ENCODE results near the gene FLT3.

DNA sequence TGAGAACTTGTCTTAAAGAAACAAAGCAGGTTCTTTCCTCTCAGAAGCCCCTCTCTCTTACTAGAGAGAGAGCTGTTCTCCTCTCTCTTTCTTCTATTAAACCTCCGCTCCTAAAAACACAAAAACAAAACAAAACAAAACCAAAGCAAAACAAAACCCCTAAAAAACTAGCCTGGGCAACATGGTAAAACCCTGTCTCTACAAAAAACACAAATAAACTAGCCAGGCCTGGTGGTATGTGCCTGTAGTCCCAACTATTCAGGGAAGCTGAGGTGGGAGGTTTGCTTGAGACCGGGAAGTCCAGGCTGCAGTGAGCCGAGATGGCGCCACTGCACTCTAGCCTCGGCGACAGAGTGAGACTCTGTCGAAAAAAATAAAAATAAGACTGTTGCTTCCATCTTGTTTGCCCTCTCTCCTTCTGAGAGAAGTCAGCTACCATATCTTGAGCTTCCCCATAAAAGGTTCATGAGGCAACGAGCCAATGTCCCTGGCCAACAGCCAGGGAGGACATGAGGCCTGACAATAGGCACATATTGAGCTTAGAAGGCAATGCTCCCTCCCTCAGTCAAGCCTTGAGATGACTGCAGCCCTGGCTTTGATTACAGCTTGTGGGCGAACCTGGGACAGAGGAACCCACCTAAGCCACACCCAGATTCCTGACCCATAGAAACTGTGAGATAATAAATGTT is 17.5 kb upstream of the FLT3 start:
- TF ChIP-seq, protein P1, sequence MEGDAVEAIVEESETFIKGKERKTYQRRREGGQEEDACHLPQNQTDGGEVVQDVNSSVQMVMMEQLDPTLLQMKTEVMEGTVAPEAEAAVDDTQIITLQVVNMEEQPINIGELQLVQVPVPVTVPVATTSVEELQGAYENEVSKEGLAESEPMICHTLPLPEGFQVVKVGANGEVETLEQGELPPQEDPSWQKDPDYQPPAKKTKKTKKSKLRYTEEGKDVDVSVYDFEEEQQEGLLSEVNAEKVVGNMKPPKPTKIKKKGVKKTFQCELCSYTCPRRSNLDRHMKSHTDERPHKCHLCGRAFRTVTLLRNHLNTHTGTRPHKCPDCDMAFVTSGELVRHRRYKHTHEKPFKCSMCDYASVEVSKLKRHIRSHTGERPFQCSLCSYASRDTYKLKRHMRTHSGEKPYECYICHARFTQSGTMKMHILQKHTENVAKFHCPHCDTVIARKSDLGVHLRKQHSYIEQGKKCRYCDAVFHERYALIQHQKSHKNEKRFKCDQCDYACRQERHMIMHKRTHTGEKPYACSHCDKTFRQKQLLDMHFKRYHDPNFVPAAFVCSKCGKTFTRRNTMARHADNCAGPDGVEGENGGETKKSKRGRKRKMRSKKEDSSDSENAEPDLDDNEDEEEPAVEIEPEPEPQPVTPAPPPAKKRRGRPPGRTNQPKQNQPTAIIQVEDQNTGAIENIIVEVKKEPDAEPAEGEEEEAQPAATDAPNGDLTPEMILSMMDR (IDR thresholded peaks at IDR 0.05; ENCODE audit: insufficient read depth, low read length, poor library complexity, severe bottlenecking) = no peak
- no peak for TF ChIP-seq EZH2phosphoT487 (conservative IDR thresholded peaks at IDR 0.05; ENCODE audit: low read length)
